GM19035 (cell line): Measurements from ENCODE around the gene TEKTIP1.

ENCODE experiments used
- ATAC-seq: cut with Tn5 transposase; IDR thresholded peaks from one replicate; pipeline ENCODE4 v1.9.1; 2021; ENCODE audit not compliant: unreplicated experiment

TEKTIP1 gene

GRCh38 chr19:3538965-3539755 lies at the start of gene TEKTIP1:
Gene TEKTIP1, plus strand, starts transcription at chr19:3539174. Its CDS starts 4 bp downstream, at chr19:3539178.
- no peak for ATAC-seq

- ATAC-seq, result no peak
Measured at GRCh38 chr19:3491396-3492119, 47.4 kb upstream of the TEKTIP1 start.

DNA sequence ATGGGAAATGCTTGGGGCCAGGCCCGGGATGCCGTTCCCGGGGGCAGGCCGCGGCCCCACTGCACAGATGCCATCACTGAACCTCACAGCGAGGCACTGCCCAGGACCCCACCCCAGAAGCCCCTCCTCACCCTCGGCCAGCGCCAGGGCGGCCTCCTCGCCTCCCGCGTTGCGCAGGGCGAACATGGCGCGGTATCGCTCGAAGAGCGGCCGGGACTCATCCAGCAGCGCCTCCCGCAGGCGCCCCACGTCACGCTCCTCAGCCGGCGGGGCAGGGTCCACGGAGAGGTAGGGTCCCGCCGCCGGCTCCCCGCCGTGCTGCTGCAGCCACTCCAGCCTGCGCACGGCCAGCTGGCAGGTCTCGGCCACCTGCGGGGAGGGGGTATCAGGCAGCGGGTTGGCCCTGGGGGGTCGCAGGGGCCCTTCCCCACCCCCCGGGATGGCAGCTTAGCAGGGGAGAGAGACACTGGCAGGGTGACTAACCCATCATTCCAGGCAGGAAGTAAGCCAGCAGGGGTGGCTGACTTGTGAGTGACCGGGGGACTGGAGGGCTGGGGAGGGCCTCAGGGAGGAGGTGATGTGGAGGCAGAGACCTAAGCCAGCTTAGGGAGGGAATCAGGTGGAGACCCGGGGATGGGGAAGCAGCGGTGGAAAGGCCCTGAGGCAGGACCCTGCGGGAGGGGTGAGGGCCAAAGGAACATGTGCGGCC lies 46.7 kb upstream of the TEKTIP1 start:
- ATAC-seq, result no peak

DNA sequence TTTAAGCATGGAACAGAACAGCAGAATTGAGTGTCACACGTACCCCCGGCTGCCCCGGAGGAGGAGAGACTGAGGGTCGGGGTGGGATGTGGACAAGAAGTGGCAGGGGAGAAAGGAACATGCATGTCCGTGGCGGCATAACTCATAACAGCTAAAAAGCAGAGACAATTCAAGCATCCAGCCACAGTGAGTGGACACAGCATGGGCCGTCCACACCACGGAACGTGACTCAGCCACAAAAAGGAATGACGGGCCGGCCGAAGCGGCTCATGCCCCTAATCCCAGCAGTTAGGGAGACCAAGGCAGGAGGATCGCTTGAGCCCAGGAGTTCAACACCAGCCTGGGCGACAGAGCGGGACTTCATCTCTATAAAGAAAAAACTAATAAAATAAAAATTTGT lies 46.1 kb upstream of the TEKTIP1 start:
- no peak for ATAC-seq

GRCh38 chr19:3493651-3494050 lies 45.3 kb upstream of the TEKTIP1 start:
- ATAC-seq, result no peak

GRCh38 chr19:3494051-3494450 lies 44.9 kb upstream of the TEKTIP1 start:
- no peak for ATAC-seq

DNA sequence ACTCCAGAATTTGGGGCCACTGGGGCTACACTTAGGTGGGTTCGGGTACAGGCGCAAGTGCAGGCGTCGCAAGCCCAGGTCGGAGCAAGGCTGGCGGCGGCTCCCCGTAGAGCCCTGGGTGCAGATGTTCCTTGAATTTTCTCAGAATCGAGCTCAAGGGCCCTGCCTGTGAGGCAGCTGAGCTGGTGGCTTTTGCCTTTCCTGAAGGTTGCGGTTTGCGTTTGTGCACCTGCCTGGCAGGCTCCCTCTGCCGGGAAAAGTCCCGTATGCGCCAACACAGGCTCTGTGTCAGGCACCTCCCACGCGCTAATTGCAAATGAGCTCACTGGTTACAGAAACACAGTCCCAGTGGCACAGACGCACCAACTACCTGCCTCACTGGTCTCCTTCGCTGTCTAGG lies 44.4 kb upstream of the TEKTIP1 start:
- ATAC-seq, result no peak

DNA sequence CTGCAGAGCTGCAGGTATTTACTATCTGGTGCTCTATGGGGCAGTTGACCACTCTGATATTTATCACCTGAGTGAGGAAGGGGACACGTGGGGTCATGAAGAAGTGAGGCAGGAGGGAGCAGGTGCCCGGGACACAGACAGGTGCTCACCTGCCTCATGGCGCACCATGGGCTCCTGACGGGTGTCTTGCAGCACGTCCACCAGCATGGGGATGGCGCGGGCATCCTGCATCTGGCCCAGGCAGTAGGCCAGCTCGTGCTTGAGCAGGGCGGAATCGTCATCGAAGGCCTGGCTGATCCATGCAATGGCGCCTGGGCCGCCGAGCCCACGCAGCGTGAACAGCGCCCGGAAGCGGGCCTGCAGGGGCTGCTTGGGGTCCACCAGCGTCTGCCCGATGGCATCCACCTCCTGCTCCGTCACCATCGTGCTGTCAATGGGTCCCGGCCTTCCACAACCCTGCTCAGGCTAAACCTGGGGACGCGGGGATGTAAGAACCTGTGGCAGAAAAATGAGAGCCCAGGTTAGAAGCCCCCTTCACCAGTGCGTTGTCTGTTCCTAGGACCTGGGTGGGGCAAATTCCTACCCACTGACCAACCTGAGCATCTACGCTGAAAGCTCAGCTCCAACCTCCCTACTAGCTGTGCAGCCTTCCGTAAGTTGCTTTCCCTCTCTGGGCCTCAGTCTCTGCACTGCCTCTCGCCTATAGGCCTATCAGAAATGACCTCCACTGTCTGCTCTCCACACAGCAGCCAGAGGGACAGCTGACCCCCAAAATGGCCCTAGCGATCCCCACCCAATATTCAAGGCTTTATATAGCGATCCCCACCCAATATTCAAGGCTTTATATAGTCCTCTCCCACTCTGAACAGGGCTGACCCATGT lies 42.3 kb upstream of the TEKTIP1 start:
- ATAC-seq, result no peak

DNA sequence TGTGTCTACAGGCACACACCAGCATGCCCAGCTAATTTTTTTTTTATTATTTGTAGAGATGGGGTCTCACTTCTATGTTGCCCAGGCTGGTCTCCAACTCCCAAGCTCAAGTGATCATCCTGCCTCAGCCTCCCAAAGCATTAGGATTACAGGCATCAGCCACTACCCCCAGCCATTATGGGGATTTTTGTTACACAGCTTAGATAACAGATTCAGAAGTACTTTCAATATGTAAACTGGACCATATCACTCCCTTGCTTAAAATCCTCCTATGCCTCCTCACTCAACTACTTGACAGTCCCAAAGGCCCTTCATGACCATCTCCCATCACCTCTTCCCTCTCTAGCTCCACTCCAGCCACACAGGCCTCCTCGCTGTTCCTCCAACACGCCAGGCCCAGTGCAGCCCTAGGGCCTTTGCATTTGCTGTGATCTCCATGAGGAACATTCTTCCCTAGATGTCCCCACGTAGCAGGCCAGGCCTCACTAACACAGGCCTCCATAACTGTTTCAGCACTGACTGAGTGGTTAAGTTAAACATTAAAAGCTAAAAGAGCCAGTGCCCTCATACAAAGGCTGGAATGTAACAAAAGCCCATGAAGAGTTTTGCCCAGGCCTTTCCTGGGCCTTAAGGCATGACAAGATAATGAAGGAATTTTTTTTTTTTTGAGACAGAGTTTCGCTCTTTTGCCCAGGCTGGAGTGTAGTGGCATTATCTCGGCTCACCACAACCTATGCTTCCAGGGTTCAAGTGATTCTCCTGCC lies 41.0 kb upstream of the TEKTIP1 start:
- no peak for ATAC-seq

DNA sequence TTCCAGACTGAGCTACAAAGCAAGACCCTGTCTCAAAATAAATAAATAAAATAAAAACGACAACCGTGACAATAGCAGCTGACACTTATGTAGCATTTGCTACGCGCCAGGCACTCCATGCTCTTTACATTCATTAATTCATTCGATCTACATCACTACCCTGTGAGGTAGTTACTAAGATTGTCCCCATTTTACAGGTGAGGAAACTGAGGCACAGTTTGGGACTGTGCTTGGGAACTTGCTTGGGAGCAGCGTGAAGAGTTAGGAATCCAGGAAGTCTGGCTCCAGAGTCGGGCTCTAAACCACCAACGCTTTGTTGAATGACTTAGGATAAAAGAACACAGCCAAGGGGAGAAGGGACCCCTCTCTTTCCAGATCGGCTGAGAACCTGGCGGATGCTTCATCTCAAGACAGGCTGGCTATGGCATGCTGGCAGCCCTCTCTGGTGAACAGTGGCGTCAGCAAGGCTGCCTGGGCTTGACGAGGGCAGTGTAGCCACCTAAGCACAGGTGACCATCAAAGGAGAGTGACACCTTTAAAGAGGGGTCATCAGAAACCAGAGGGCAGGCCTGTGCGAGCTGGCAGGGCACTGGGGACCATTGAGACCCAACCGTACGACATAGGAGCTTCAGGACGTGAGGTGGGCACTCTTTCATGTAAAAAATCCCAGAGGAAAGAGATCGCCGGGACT lies 39.1 kb upstream of the TEKTIP1 start:
- peak; percentile 18 for ATAC-seq

GRCh38 chr19:3500429-3501101 lies 38.4 kb upstream of the TEKTIP1 start, which contains the start of gene DOHH:
Gene DOHH, minus strand, starts transcription at chr19:3500674. Its CDS starts 3,860 bp downstream, at chr19:3496814.
- peak; percentile 85 for ATAC-seq

DNA sequence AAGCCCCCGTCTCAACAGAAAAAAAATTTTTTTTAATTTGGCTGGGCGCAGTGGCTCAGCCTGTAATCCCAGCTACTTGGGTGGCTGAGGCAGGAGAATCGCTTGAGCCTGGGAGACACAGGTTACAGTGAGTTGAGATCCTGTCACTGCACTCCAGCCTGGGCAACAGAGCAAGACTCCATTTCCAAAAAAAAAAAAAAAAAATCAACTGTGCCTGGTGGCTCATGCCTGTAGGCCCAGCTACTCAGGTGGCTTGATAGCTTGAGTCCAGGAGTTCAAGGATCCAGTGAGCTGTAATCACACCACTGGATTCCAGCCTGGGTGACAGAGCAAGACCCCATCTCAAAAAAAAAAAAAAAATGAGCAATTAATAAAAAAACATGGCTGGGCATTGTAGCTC lies 37.2 kb upstream of the TEKTIP1 start:
- no peak for ATAC-seq

- no peak for ATAC-seq
Measured at GRCh38 chr19:3503036-3503572, 35.9 kb upstream of the TEKTIP1 start.

DNA sequence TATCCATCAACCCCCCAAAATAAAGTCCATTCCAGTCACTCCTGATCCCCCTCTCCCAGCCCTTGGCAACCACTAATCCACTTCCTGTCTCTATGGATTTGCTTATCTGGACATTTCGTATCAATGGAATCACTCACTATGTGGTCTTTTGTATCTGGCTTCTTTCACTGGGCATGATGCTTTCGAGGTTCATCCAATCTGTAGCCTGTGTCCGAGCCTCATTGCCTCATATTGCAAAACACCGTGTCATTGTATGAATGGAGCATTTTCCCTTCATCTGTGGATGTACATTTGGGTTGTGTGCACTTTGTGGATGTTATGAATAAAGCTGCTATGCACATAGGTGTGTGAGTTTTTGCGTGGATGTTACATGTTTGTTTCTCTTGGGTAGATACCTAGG lies 34.2 kb upstream of the TEKTIP1 start:
- no peak for ATAC-seq

DNA sequence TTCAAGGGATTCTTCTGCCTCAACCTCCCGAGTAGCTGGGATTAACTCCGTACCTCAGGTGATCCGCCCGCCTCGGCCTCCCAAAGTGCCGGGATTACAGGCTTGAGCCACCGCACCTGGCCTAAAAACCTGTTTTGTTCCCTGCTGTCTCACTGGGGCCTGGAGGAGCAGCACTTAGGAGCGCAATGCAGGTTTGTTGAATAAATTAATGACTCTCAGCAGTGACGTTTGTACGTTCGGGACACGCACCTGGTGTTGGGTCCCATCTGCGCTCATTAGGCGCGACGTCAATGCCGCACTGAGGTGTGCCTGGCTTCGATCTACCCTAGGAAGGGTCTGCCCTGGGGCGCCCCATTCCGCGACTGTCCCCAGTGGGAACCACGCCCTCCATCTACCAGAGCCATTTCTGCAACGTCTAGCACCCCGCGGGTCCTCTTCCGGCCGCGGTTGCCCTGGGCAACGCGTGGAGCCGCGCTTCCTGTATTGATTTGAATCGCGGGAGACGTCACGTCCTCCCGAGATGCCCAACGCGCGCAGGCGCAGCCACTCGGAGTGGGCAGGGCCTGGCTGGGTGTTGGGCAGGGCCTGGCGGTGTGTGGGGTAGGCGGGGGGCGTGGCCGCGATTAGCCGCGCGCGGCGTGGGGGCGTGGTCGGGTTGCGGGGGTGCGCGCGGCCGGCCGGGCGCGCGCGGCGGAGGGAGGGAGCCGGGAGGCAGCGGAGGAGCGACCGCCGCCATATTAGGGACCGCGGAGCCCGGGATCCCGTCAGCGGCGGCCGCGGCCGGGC lies 33.2 kb upstream of the TEKTIP1 start, which contains the start of gene FZR1:
TSS of gene FZR1 (plus strand) at position 714 of the 786 bp plus-strand sequence. CDS start 16,679 bp downstream, outside the sequence.
- ATAC-seq, result peak; percentile 88

GRCh38 chr19:3506384-3507340 lies 32.3 kb upstream of the TEKTIP1 start:
- no peak for ATAC-seq
